Duodenal mucosa (tissue), 2 donors: ENCODE results near the gene GNG7.
"Not testable (repeated sequence)": the region's sequence is repeated elsewhere in the genome, so short reads cannot be mapped to it uniquely, and the experiment has no call there.

Experiments used
- H3K27ac ChIP-seq: one replicate; pipeline ENCODE4 v1.7.0; 2013; ENCODE audit warnings: low read depth, low read length
- H3K27me3 ChIP-seq, 2 donors: one replicate each; pipeline ENCODE4 v1.7.0; 2013; ENCODE audit warnings: low read length in 2 of 2, control low read depth in 1 of 2; ENCODE audit not compliant: insufficient read depth in 2 of 2, control insufficient read depth in 1 of 2
- H3K36me3 ChIP-seq, 2 donors: one replicate each; pipeline ENCODE4 v1.7.0; 2013; ENCODE audit warnings: low read length in 2 of 2, control low read depth in 1 of 2; ENCODE audit not compliant: insufficient read depth in 2 of 2, control insufficient read depth in 1 of 2
- H3K4me1 ChIP-seq, 2 donors: one replicate each; pipeline ENCODE4 v1.7.0; 2013; ENCODE audit warnings: low read length in 2 of 2, control low read depth in 1 of 2; ENCODE audit not compliant: insufficient read depth in 2 of 2, control insufficient read depth in 1 of 2
- H3K4me3 ChIP-seq, 2 donors: one replicate each; pipeline ENCODE4 v1.7.0; 2013; ENCODE audit warnings: low read length in 2 of 2, low read depth in 1 of 2
- H3K9ac ChIP-seq, 2 donors: one replicate each; pipeline ENCODE4 v1.7.0; 2013; ENCODE audit warnings: low read length in 2 of 2, low read depth in 1 of 2
- H3K9me3 ChIP-seq, 2 donors: one replicate each; pipeline ENCODE4 v1.7.0; 2013; ENCODE audit warnings: low read length in 2 of 2, control low read depth in 1 of 2; ENCODE audit not compliant: control insufficient read depth in 1 of 2

GNG7 gene

GRCh38 chr19:2713170-2713569 is 10.7 kb upstream of the GNG7 start:
- H3K9me3 ChIP-seq, H3K27me3 ChIP-seq, H3K36me3 ChIP-seq, H3K4me1 ChIP-seq, H3K4me3 ChIP-seq, H3K27ac ChIP-seq, H3K9ac ChIP-seq: not testable (repeated sequence)

GRCh38 chr19:2711875-2712205 is 9.3 kb upstream of the GNG7 start:
- no peak overlapping the region for H3K9ac ChIP-seq
- no peak overlapping the region for H3K4me3 ChIP-seq
- no peaks in the 10 kb centered on the region for H3K36me3 ChIP-seq
- H3K9me3 ChIP-seq, result peaks cover 5 to 7% of the 10 kb centered on the region in 2 donors
- H3K27me3 ChIP-seq, result no peaks in the 10 kb centered on the region
- no peaks in the 10 kb centered on the region for H3K4me1 ChIP-seq
- no peak overlapping the region for H3K27ac ChIP-seq

GRCh38 chr19:2711172-2711874 is 8.8 kb upstream of the GNG7 start:
- no peaks in the 10 kb centered on the region for H3K27me3 ChIP-seq
- H3K4me1 ChIP-seq, result no peaks in the 10 kb centered on the region
- no peaks in the 10 kb centered on the region for H3K36me3 ChIP-seq
- no peak overlapping the region for H3K4me3 ChIP-seq
- peaks cover 5 to 7% of the 10 kb centered on the region in 2 donors for H3K9me3 ChIP-seq
- no peak overlapping the region for H3K9ac ChIP-seq
- H3K27ac ChIP-seq, result no peak overlapping the region

- peaks cover 0 to 3% of the 10 kb centered on the region in 2 donors for H3K4me1 ChIP-seq
- H3K4me3 ChIP-seq, result no peak overlapping the region
- H3K27me3 ChIP-seq, result no peaks in the 10 kb centered on the region
- H3K36me3 ChIP-seq, result no peaks in the 10 kb centered on the region
- H3K9ac ChIP-seq, result no peak overlapping the region
- no peaks in the 10 kb centered on the region for H3K9me3 ChIP-seq
- no peak overlapping the region for H3K27ac ChIP-seq
These were observed 3.8 kb upstream of the GNG7 start for GRCh38 chr19:2706251-2706650.

- Histone ChIP-seq H3K36me3 (no peaks in the 10 kb centered on the region), H3K4me1 (peaks cover 0 to 3% of the 10 kb centered on the region in 2 donors), H3K27me3 (no peaks in the 10 kb centered on the region), H3K27ac (no peak overlapping the region), H3K9ac (no peak overlapping the region), H3K4me3 (no peak overlapping the region), H3K9me3 (no peaks in the 10 kb centered on the region)
These were observed 1.3 kb upstream of the GNG7 start for GRCh38 chr19:2703691-2704216.

- H3K27ac ChIP-seq, result no peak overlapping the region
- no peaks in the 10 kb centered on the region for H3K27me3 ChIP-seq
- H3K4me3 ChIP-seq, result peak overlapping the region in 1 of 2 donors; percentile 51
- H3K36me3 ChIP-seq, result no peaks in the 10 kb centered on the region
- no peaks in the 10 kb centered on the region for H3K9me3 ChIP-seq
- H3K4me1 ChIP-seq, result peaks cover 0 to 3% of the 10 kb centered on the region in 2 donors
- no peak overlapping the region for H3K9ac ChIP-seq
These were observed 563 bp upstream of the GNG7 start for GRCh38 chr19:2703077-2703437.

- H3K36me3 ChIP-seq, result no peaks in the 10 kb centered on the region
- peak overlapping the region; percentile 43 to 54 for H3K4me3 ChIP-seq
- H3K9ac ChIP-seq, result peak overlapping the region; percentile 43 to 66
- H3K9me3 ChIP-seq, result no peaks in the 10 kb centered on the region
- no peaks in the 10 kb centered on the region for H3K27me3 ChIP-seq
- peaks cover 0 to 3% of the 10 kb centered on the region in 2 donors for H3K4me1 ChIP-seq
- H3K27ac ChIP-seq, result no peak overlapping the region
These were observed 929 bp downstream of the GNG7 start for GRCh38 chr19:2701361-2702169.

- Histone ChIP-seq H3K4me1 (peaks cover 0 to 3% of the 10 kb centered on the region in 2 donors), H3K27me3 (no peaks in the 10 kb centered on the region), H3K36me3 (no peaks in the 10 kb centered on the region), H3K4me3 (peak overlapping the region in 1 of 2 donors; percentile 28), H3K9me3 (no peaks in the 10 kb centered on the region), H3K9ac (no peak overlapping the region), H3K27ac (peak overlapping the region; percentile 10)
These were observed 1.7 kb downstream of the GNG7 start for GRCh38 chr19:2700660-2701360.

- Histone ChIP-seq H3K4me3 (no peak overlapping the region), H3K9ac (no peak overlapping the region), H3K9me3 (no peaks in the 10 kb centered on the region), H3K27me3 (no peaks in the 10 kb centered on the region), H3K36me3 (no peaks in the 10 kb centered on the region), H3K27ac (no peak overlapping the region), H3K4me1 (peaks cover 0 to 13% of the 10 kb centered on the region in 2 donors)
These were observed 2.9 kb downstream of the GNG7 start for GRCh38 chr19:2699413-2700140.
